Testis (tissue), 3 donors: ENCODE results near the gene STRN3. TPM values are rescaled to one million over a fixed set of nuclear protein-coding genes. Genes with fewer than 3 reads are reported as not detected.

ENCODE experiments used
- DNase-seq: peaks from one replicate; pipeline ENCODE4 v3.0.0-alpha.2; 2019
- H3K27ac ChIP-seq, 2 donors: fragments of 200-600 bp; sonication (generic); one replicate each; pipeline ENCODE4 v1.5.1; 2019
- H3K27me3 ChIP-seq: fragments of 200-600 bp; sonication (generic); one replicate; pipeline ENCODE4 v1.5.1; 2019
- H3K36me3 ChIP-seq: fragments of 200-600 bp; sonication (generic); one replicate; pipeline ENCODE4 v1.5.1; 2017; ENCODE audit warnings: low read depth; ENCODE audit errors: missing control alignments
- H3K4me1 ChIP-seq: fragments of 200-600 bp; sonication (generic); one replicate; pipeline ENCODE4 v1.5.1; 2019
- H3K4me3 ChIP-seq, 2 donors: fragments of 200-600 bp; sonication (generic); one replicate each; pipeline ENCODE4 v1.5.1; 2017 to 2019
- H3K9me3 ChIP-seq: fragments of 200-600 bp; sonication (generic); one replicate; pipeline ENCODE4 v1.5.1; 2017
- POLR2A ChIP-seq: fragments of 450-650 bp; IDR thresholded peaks from one replicate; pipeline ENCODE4 v1.6.1; 2017; ENCODE audit warnings: antibody characterized with exemption, mild to moderate bottlenecking, moderate library complexity
- whole genome bisulfite sequencing, 2 donors: methylation state at CpG; one replicate each; pipeline ENCODE4 v1.1.5; 2018; 5-methylcytosine and 5-hydroxymethylcytosine counted together
- intact Hi-C: fragments of 100-400 bp; cut with DNase I; formaldehyde crosslinking; loops from one replicate; pipeline ENCODE4 v1.15.1; 2023; ENCODE audit warnings: low total_unique reads
- polyA plus RNA-seq: library from polyadenylated mRNA; stranded (reverse); fragments of 350-450 nt; fragmentation: Illumina TruSeq; extraction: RNeasy Lipid Tissue Mini Kit (QIAGEN cat#74804); gene quantifications from one replicate; pipeline ENCODE4 v1.2.3, GENCODE V29; 2014; ENCODE audit warnings: low read depth, low replicate concordance; ENCODE audit not compliant: insufficient read depth
- total RNA-seq, 2 donors: library from RNA; depleted of rRNA; stranded (reverse); fragments of >200 nt; gene quantifications; one replicate each; pipeline ENCODE4 v1.2.3, GENCODE V29; 2016
- TF ChIP-seq, protein P1 (sequence below), 3 experiments: fragments of 450-650 bp in 2 of 3; fragments of 200-600 bp in 1 of 3; sonication (generic) in 1 of 3; IDR thresholded peaks; one replicate each; pipeline ENCODE4 v1.5.1; 2016 to 2019; ENCODE audit warnings: antibody characterized with exemption in 3 of 3, mild to moderate bottlenecking in 2 of 3, moderate library complexity in 1 of 3

Gene STRN3
- total and polyA plus RNA-seq, 3 donors from 2014 or later = 35.1 to 65.2 (median 60.1) TPM

DNA sequence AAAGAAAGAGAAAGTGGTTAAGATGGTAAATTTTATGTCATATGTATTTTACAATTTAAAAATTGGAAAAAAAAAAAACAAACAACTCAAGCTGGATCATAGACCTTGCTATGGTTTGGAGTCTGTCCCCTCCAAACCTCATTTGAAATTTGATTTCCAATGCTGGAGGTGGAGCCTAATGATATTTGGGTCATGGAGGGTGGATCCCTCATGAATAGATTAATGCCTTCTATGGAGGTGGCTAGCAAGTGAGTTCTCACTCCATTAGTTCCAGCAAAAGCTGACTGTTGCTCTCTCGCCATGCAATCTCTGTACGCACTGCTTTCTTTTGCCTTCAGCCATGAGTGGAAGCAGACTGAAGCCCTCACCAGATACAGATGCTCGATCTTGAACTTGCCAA, 22.9 kb downstream of the STRN3 start:
- 98% methylated on average over 3 of the region's 3 CpGs for WGBS, 2 donors
- H3K4me1 ChIP-seq = no peaks in the 10 kb centered on the region
- DNase-seq = no peak
- no peak overlapping the region for H3K27ac ChIP-seq
- H3K36me3 ChIP-seq = no peaks in the 10 kb centered on the region
- no peaks in the 10 kb centered on the region for H3K27me3 ChIP-seq
- intact Hi-C loops = no loop called here
- H3K9me3 ChIP-seq = no peaks in the 10 kb centered on the region
- H3K4me3 ChIP-seq = no peak overlapping the region
- TF ChIP-seq POLR2A = no peak
- TF ChIP-seq, protein P1, sequence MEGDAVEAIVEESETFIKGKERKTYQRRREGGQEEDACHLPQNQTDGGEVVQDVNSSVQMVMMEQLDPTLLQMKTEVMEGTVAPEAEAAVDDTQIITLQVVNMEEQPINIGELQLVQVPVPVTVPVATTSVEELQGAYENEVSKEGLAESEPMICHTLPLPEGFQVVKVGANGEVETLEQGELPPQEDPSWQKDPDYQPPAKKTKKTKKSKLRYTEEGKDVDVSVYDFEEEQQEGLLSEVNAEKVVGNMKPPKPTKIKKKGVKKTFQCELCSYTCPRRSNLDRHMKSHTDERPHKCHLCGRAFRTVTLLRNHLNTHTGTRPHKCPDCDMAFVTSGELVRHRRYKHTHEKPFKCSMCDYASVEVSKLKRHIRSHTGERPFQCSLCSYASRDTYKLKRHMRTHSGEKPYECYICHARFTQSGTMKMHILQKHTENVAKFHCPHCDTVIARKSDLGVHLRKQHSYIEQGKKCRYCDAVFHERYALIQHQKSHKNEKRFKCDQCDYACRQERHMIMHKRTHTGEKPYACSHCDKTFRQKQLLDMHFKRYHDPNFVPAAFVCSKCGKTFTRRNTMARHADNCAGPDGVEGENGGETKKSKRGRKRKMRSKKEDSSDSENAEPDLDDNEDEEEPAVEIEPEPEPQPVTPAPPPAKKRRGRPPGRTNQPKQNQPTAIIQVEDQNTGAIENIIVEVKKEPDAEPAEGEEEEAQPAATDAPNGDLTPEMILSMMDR (IDR thresholded peaks at IDR 0.05) = no peak

DNA sequence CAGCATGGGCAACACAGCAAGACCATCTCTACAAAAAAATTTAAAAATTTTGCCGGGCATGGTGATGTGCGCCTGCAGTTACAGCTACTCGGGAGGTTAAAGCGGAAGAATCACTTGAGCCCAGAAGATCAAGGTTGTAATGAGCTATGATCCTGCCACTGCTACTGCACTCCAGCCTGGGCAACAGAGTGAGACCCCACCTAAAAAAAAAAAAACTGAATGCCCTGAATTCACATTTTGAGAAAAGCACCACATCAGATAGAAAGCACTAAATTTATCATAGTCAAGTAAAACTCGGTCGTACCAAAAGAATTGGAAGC, 24.9 kb downstream of the STRN3 start:
- intact Hi-C loops = no loop called here
- no peak overlapping the region for H3K4me3 ChIP-seq
- 81 to 83% methylated on average over 6 of the region's 6 CpGs for whole genome bisulfite sequencing, 2 donors
- H3K4me1 ChIP-seq = no peaks in the 10 kb centered on the region
- H3K36me3 ChIP-seq = no peaks in the 10 kb centered on the region
- DNase-seq = no peak
- TF ChIP-seq, protein P1 (IDR thresholded peaks at IDR 0.05) = no peak
- no peak for TF ChIP-seq POLR2A
- H3K9me3 ChIP-seq = no peaks in the 10 kb centered on the region
- no peak overlapping the region for H3K27ac ChIP-seq
- no peaks in the 10 kb centered on the region for H3K27me3 ChIP-seq

DNA sequence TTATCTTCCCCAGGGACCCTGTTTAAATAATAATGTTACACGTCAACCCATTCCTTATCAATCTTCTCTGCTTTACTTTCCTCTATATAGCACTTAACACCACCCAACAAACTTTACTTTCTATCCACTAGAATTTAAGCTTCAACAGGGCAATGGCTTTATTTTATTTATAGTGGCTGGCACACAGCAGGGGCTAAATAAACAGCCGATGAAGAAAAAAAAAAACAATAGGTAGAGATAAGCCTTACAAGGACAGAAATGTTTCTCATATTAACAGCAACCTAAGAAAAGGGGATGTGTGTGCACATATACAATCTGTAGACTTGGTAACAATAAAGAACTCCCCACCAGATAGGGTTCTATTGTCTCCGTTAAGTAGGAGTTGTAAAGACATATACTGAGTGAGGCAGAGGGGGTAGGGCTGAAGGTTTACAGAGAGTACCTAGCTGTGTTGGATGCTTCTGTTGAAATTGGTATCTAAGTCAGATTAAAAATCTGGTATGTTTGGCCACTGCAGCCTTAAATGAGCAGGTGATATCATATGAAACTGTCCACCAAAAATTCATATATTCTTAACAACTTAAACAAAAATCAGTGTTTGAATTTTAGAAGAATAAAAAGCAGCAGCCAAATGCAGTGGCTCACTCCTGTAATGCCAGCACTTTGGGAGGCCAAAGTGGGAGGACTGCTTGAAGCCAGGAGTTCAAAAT, 25.4 kb downstream of the STRN3 start:
- Histone ChIP-seq H3K4me3 (no peak overlapping the region), H3K27me3 (no peaks in the 10 kb centered on the region), H3K9me3 (no peaks in the 10 kb centered on the region), H3K36me3 (no peaks in the 10 kb centered on the region), H3K27ac (no peak overlapping the region), H3K4me1 (no peaks in the 10 kb centered on the region)
- DNase-seq = no peak
- intact Hi-C loops = no loop called here
- TF ChIP-seq, protein P1 (IDR thresholded peaks at IDR 0.05) = no peak
- TF ChIP-seq POLR2A = no peak
- 64 to 68% methylated on average over 3 of the region's 3 CpGs for WGBS, 2 donors

DNA sequence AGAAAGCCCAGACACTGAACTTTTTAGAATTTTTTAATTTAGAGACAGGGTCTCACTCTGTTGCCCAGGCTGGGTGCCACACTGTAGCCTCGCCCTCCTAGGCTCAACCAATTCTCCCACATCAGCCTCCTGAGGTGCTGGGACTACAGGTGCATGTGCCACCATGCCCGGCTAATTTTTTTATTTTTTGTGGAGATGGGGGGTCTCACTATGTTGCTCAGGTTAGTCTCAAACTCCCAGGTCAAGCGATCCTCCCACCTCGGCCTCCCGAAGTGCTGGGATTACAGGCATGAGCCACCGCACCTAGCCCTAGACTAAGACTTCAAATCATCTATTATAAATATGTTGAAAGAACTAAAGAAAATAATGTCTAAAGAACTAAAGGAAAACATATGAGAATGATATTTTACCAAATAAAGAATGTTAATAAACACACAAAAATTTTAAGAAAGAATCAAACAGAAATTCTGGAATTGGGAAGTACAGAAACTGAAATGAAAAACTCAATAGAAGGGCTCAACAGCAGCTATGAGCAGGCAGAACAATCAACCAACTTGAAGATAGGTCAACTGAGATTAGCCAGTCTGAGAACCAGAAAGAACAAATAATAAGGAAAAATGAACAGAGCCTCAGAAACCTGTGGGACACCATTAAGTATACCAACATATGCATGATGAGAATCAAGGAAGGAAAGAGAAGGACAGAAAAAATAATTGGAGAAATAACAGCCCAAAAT, 27.0 kb downstream of the STRN3 start:
- no peaks in the 10 kb centered on the region for H3K36me3 ChIP-seq
- TF ChIP-seq, protein P1 (IDR thresholded peaks at IDR 0.05) = no peak
- TF ChIP-seq POLR2A = no peak
- H3K4me3 ChIP-seq = no peak overlapping the region
- H3K27me3 ChIP-seq = no peaks in the 10 kb centered on the region
- H3K4me1 ChIP-seq = peaks cover 3% of the 10 kb centered on the region
- WGBS, 2 donors = 97% methylated on average over 6 of the region's 6 CpGs
- no peaks in the 10 kb centered on the region for H3K9me3 ChIP-seq
- H3K27ac ChIP-seq = no peak overlapping the region
- no peak for DNase-seq
- intact Hi-C loops = no loop called here
